Astrocyte (in vitro differentiated cells and primary cell): ENCODE measurements around the gene BUD13. TPM values are rescaled to one million over a fixed set of nuclear protein-coding genes. Genes with fewer than 3 reads are reported as not detected.

Experiments used
- DNase-seq: peaks from one replicate; pipeline ENCODE4 v3.0.0-alpha.2; 2010; ENCODE audit warnings: low read depth
- FAIRE-seq: peaks from 2 replicates; lab custom pipeline; 2011; peaks lifted over from hg19 to GRCh38; lab: Jason Lieb, UNC
- H2AFZ ChIP-seq: 2 replicates; pipeline ENCODE4 v1.6.0; 2012; ENCODE audit warnings: low read depth, low read length, inconsistent platforms
- H3K27ac ChIP-seq: 2 replicates; pipeline ENCODE4 v1.5.1; 2011; ENCODE audit warnings: low read depth, low read length, inconsistent platforms
- H3K27me3 ChIP-seq: 2 replicates; pipeline ENCODE4 v1.6.0; 2011; ENCODE audit warnings: low read length, inconsistent platforms; ENCODE audit not compliant: insufficient read depth
- H3K36me3 ChIP-seq: 2 replicates; pipeline ENCODE4 v1.5.1; 2011; ENCODE audit warnings: low read length, inconsistent platforms; ENCODE audit not compliant: insufficient read depth
- H3K4me1 ChIP-seq: 2 replicates; pipeline ENCODE4 v1.5.1; 2011; ENCODE audit warnings: low read length, inconsistent platforms; ENCODE audit not compliant: insufficient read depth
- H3K4me2 ChIP-seq: 2 replicates; pipeline ENCODE4 v1.6.0; 2012; ENCODE audit warnings: low read length, inconsistent platforms
- H3K4me3 ChIP-seq: 2 replicates; pipeline ENCODE4 v1.5.1; 2011; ENCODE audit warnings: low read depth, mild to moderate bottlenecking, low read length, inconsistent platforms; ENCODE audit not compliant: insufficient read depth
- H3K79me2 ChIP-seq: 2 replicates; pipeline ENCODE4 v1.6.0; 2012; ENCODE audit warnings: mild to moderate bottlenecking, low read length, inconsistent platforms; ENCODE audit not compliant: insufficient read depth
- H3K9ac ChIP-seq: 2 replicates; pipeline ENCODE4 v1.6.0; 2012; ENCODE audit warnings: mild to moderate bottlenecking, low read length, inconsistent platforms
- H3K9me3 ChIP-seq: 2 replicates; pipeline ENCODE4 v1.5.1; 2012; ENCODE audit warnings: low read depth, mild to moderate bottlenecking, low read length, inconsistent platforms; ENCODE audit not compliant: insufficient read depth
- H4K20me1 ChIP-seq: 2 replicates; pipeline ENCODE4 v1.6.0; 2012; ENCODE audit warnings: low read length, inconsistent platforms; ENCODE audit not compliant: insufficient read depth
- H3K27ac Mint-ChIP-seq: one replicate; pipeline ENCODE4 v1.8.0; 2021; ENCODE audit warnings: mild to moderate bottlenecking, mixed read lengths; ENCODE audit not compliant: unreplicated experiment
- H3K27me3 Mint-ChIP-seq: one replicate; pipeline ENCODE4 v1.8.0; 2021; ENCODE audit warnings: low read depth, mixed read lengths; ENCODE audit not compliant: unreplicated experiment
- H3K36me3 Mint-ChIP-seq: one replicate; pipeline ENCODE4 v1.8.0; 2021; ENCODE audit warnings: low read depth, mixed read lengths; ENCODE audit not compliant: unreplicated experiment
- H3K4me1 Mint-ChIP-seq: one replicate; pipeline ENCODE4 v1.8.0; 2021; ENCODE audit warnings: low read depth, mixed read lengths; ENCODE audit not compliant: unreplicated experiment
- H3K4me3 Mint-ChIP-seq: one replicate; pipeline ENCODE4 v1.8.0; 2021; ENCODE audit warnings: mild to moderate bottlenecking, moderate library complexity, mixed read lengths; ENCODE audit not compliant: unreplicated experiment
- H3K9me3 Mint-ChIP-seq: one replicate; pipeline ENCODE4 v1.8.0; 2021; ENCODE audit warnings: mild to moderate bottlenecking, mixed read lengths; ENCODE audit not compliant: unreplicated experiment
- CTCF ChIP-seq: IDR thresholded peaks from 2 replicates; pipeline ENCODE4 v1.5.1; 2011; ENCODE audit warnings: low read depth, mild to moderate bottlenecking, inconsistent platforms, low read length, moderate library complexity; ENCODE audit not compliant: insufficient read depth
- EZH2 ChIP-seq: IDR thresholded peaks from 2 replicates; pipeline ENCODE4 v1.6.1; 2012; ENCODE audit warnings: mild to moderate bottlenecking, low read length, inconsistent platforms; ENCODE audit not compliant: insufficient read depth
- total RNA-seq: library from RNA; stranded (reverse); gene quantifications from 2 replicates; pipeline ENCODE4 v1.2.1, GENCODE V29; 2021

Gene BUD13
- total RNA-seq, 1 donor from 2014 or later: 9.3 TPM

GRCh38 chr11:116700586-116701220 lies 72.1 kb downstream of the BUD13 start:
- no peak for FAIRE-seq
- Histone ChIP-seq H3K9me3 (no peaks in the 10 kb centered on the region), H3K4me1 (no peaks in the 10 kb centered on the region), H3K4me3 (no peak overlapping the region), H4K20me1 (no peaks in the 10 kb centered on the region), H3K79me2 (no peaks in the 10 kb centered on the region), H3K36me3 (no peaks in the 10 kb centered on the region), H3K4me2 (no peak overlapping the region), H3K27me3 (no peaks in the 10 kb centered on the region), H3K9ac (no peak overlapping the region), H2AFZ (no peak overlapping the region), H3K27ac (no peak overlapping the region)
- TF ChIP-seq EZH2 (no peak), CTCF (no peak)
- Mint-ChIP-seq H3K9me3 (peaks cover 2% of the 10 kb centered on the region), H3K27me3 (peaks cover 13% of the 10 kb centered on the region), H3K27ac (no peak overlapping the region), H3K4me1 (peaks cover 8% of the 10 kb centered on the region), H3K4me3 (no peak overlapping the region), H3K36me3 (no peaks in the 10 kb centered on the region)
- DNase-seq: no peak

Other genes starting within 250 kb of the BUD13 start
- 65.1 and 67.3 TPM in 2 replicates for gene ZPR1, start 15.0 kb upstream of the BUD13 start, total RNA-seq
- gene APOA5, start 18.9 kb upstream of the BUD13 start, total RNA-seq: not detected in 2 replicates
- gene APOA4, start 50.3 kb upstream of the BUD13 start, total RNA-seq: not detected in 2 replicates
- gene APOC3, start 56.9 kb upstream of the BUD13 start, total RNA-seq: not detected in 2 replicates
- 3.9 and 6.0 TPM in 2 replicates for gene APOA1, start 64.6 kb upstream of the BUD13 start, total RNA-seq